ENCODE data around the gene ATAD3A.

DNA sequence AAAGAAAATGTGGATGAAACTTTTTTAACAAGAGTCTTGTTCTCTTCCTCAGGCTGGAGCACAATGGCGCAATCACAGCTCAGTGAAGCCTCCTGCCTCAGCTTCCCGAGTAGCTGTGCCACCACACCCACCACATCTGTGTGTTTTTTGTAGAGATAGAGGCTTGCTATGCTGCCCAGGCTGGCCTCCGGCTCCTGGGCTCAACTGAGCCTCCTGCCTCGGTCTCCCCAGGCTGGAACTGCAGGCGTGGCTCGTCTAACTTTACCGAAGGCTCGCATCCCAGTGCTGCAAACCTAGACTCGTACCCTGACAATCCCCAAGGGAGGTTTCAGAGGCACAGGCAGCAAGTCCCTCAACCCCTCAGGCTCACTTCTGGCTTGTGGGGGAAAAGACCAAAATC, 48.2 kb downstream of the ATAD3A start:
- no peak for TF ChIP-seq SUZ12 (IDR thresholded peaks at IDR 0.05; ENCODE audit: extremely low read depth, insufficient read depth, insufficient read length)
- no peak for TF ChIP-seq ZNF274 (IDR thresholded peaks at IDR 0.05; ENCODE audit: low read depth, low read length)
- TF ChIP-seq YY1 (IDR thresholded peaks at IDR 0.05; ENCODE audit: insufficient read depth, insufficient read length): no peak

All from NT2/D1 (cell line).